HFFc6 (cell line): Measurements from ENCODE around the gene GATAD2A. TPM values are rescaled to one million over a fixed set of nuclear protein-coding genes. Genes with fewer than 3 reads are reported as not detected.

Experiments
- DNase-seq: peaks from one replicate; pipeline ENCODE4 v3.0.0-alpha.2; 2018
- H3K27ac Mint-ChIP-seq: 2 replicates; pipeline ENCODE4 v1.8.0; 2020; ENCODE audit warnings: mild to moderate bottlenecking, mixed read lengths
- H3K27me3 Mint-ChIP-seq: 2 replicates; pipeline ENCODE4 v1.8.0; 2021; ENCODE audit warnings: mild to moderate bottlenecking, moderate library complexity, mixed read lengths; ENCODE audit not compliant: insufficient read depth
- H3K36me3 Mint-ChIP-seq: 2 replicates; pipeline ENCODE4 v1.8.0; 2021; ENCODE audit warnings: low read depth, mixed read lengths
- H3K4me1 Mint-ChIP-seq: 2 replicates; pipeline ENCODE4 v1.8.0; 2020; ENCODE audit warnings: low read depth, mixed read lengths
- H3K4me3 Mint-ChIP-seq: 2 replicates; pipeline ENCODE4 v1.8.0; 2020; ENCODE audit warnings: mild to moderate bottlenecking, moderate library complexity, mixed read lengths
- H3K9me3 Mint-ChIP-seq: 2 replicates; pipeline ENCODE4 v1.8.0; 2020; ENCODE audit warnings: mild to moderate bottlenecking, mixed read lengths
- CTCF ChIP-seq: fragments of 200-600 bp; sonication (generic); IDR thresholded peaks from 2 replicates; pipeline ENCODE4 v1.5.0; 2021; ENCODE audit warnings: antibody characterized with exemption, mild to moderate bottlenecking
- total RNA-seq, 6 experiments: library from RNA; stranded (reverse); fragmentation: NEBNext Ultra II Directional; extraction: Animal tissue kit (Norgen Biotek cat#: 25700); gene quantifications; 2 replicates in 1 of 6; 3 replicates in 5 of 6; pipeline ENCODE4 v1.2.3, GENCODE V29; 2021

Gene GATAD2A
- total RNA-seq, 6 experiments from 2014 or later = 107 to 123 (median 112) TPM

- Mint-ChIP-seq H3K36me3 (peaks cover 4% of the 10 kb centered on the region; the same call in 1 of the 2 replicates), H3K9me3 (no peaks in the 10 kb centered on the region), H3K4me1 (peaks cover 25% of the 10 kb centered on the region), H3K27ac (no peak overlapping the region), H3K4me3 (no peak overlapping the region), H3K27me3 (no peaks in the 10 kb centered on the region)
- no peak for TF ChIP-seq CTCF
- no peak for DNase-seq
These were observed 15.8 kb downstream of the GATAD2A start for GRCh38 chr19:19421299-19421696.

DNA sequence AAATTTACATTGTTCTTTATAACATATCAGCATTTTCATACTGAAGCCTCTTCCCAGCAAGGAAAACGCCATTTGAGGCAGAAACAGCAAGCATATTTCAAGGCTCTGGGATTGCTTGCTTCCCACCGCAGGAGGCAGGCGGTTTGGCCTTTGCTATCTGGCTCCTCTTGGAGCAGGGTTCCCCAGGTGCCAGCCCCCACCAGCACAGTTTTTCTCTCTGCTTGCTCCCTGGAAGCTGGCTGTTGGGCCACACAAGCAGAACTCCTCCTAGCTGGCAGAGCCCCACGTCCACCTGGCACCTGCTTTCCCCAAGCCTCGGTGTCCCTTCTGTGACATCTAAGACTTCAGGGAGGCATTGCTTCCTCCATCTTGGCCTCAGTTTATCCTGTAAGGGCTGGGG, 16.7 kb downstream of the GATAD2A start:
- no peaks in the 10 kb centered on the region for H3K27me3 Mint-ChIP-seq
- DNase-seq = no peak
- H3K4me1 Mint-ChIP-seq = peaks cover 30% of the 10 kb centered on the region
- no peaks in the 10 kb centered on the region for H3K9me3 Mint-ChIP-seq
- H3K4me3 Mint-ChIP-seq = no peak overlapping the region
- no peak for TF ChIP-seq CTCF
- peaks cover 4% of the 10 kb centered on the region; the same call in 1 of the 2 replicates for H3K36me3 Mint-ChIP-seq
- no peak overlapping the region; the same call in 1 of the 2 replicates for H3K27ac Mint-ChIP-seq

- no peak for DNase-seq
- H3K27ac Mint-ChIP-seq = no peak overlapping the region
- H3K27me3 Mint-ChIP-seq = no peaks in the 10 kb centered on the region; the same call in 1 of the 2 replicates
- peaks cover 23% of the 10 kb centered on the region for H3K4me1 Mint-ChIP-seq
- H3K4me3 Mint-ChIP-seq = no peak overlapping the region
- H3K9me3 Mint-ChIP-seq = no peaks in the 10 kb centered on the region
- no peak for TF ChIP-seq CTCF
- H3K36me3 Mint-ChIP-seq = peaks cover 4% of the 10 kb centered on the region; the same call in 1 of the 2 replicates
These were observed 17.8 kb downstream of the GATAD2A start for GRCh38 chr19:19423322-19423721.

- Mint-ChIP-seq H3K27ac (no peak overlapping the region), H3K27me3 (no peaks in the 10 kb centered on the region; the same call in 1 of the 2 replicates), H3K9me3 (no peaks in the 10 kb centered on the region), H3K36me3 (peaks cover 4% of the 10 kb centered on the region; the same call in 1 of the 2 replicates), H3K4me1 (peaks cover 15% of the 10 kb centered on the region), H3K4me3 (no peak overlapping the region)
- no peak for TF ChIP-seq CTCF
- no peak for DNase-seq
These were observed 19.8 kb downstream of the GATAD2A start for GRCh38 chr19:19425170-19425875.

GRCh38 chr19:19426216-19426615, 20.7 kb downstream of the GATAD2A start:
- no peak for DNase-seq
- Mint-ChIP-seq H3K27ac (peak overlapping the region; percentile 9; the same call in 1 of the 2 replicates), H3K36me3 (no peaks in the 10 kb centered on the region), H3K9me3 (no peaks in the 10 kb centered on the region), H3K27me3 (no peaks in the 10 kb centered on the region; the same call in 1 of the 2 replicates), H3K4me3 (no peak overlapping the region), H3K4me1 (peaks cover 10% of the 10 kb centered on the region)
- no peak for TF ChIP-seq CTCF
